HL-60 (cell line): Measurements from ENCODE around the gene LMBRD2.
A peak's percentile ranks its signal among the peaks of the same experiment; 100 is the strongest.

ENCODE experiments used
- DNase-seq, 2 experiments: peaks; one replicate each; pipeline ENCODE4 v3.0.0-alpha.2; 2010 to 2020; ENCODE audit warnings: low read depth in 1 of 2, low spot score in 1 of 2
- H3K27ac ChIP-seq: fragments of 250-450 bp; sonication (Bioruptor Pico); replicated peaks from 2 replicates; pipeline ENCODE4 v1.5.1; 2020; ENCODE audit warnings: mild to moderate bottlenecking, moderate library complexity
- H3K27me3 ChIP-seq: fragments of 250-450 bp; sonication (Bioruptor Pico); 2 replicates; pipeline ENCODE4 v1.5.1; 2021; ENCODE audit warnings: mild to moderate bottlenecking, moderate library complexity; ENCODE audit not compliant: insufficient read depth, poor library complexity, severe bottlenecking
- H3K4me3 ChIP-seq: replicated peaks from 2 replicates; pipeline ENCODE4 v1.5.1; 2011; ENCODE audit warnings: mild to moderate bottlenecking, control low read depth, low read length; ENCODE audit not compliant: insufficient read depth
- GABPA ChIP-seq: IDR thresholded peaks from 2 replicates; pipeline ENCODE4 v1.6.1; 2012; ENCODE audit warnings: low read depth
- POLR2AphosphoS5 ChIP-seq: IDR thresholded peaks from 2 replicates; pipeline ENCODE4 v1.6.1; 2012; ENCODE audit warnings: low read depth
- SPI1 ChIP-seq: IDR thresholded peaks from 2 replicates; pipeline ENCODE4 v1.6.1; 2012; ENCODE audit warnings: low read depth, mild to moderate bottlenecking, borderline replicate concordance
- TF ChIP-seq, protein P1 (sequence below): IDR thresholded peaks from one replicate; pipeline ENCODE4 v1.5.1; 2011; ENCODE audit warnings: low read length, control low read depth, inconsistent platforms; ENCODE audit not compliant: insufficient read depth
- TF ChIP-seq, protein P2 (sequence below): IDR thresholded peaks from 2 replicates; pipeline ENCODE4 v1.6.1; 2012; ENCODE audit warnings: low read depth; ENCODE audit not compliant: insufficient replicate concordance

The LMBRD2 gene

DNA sequence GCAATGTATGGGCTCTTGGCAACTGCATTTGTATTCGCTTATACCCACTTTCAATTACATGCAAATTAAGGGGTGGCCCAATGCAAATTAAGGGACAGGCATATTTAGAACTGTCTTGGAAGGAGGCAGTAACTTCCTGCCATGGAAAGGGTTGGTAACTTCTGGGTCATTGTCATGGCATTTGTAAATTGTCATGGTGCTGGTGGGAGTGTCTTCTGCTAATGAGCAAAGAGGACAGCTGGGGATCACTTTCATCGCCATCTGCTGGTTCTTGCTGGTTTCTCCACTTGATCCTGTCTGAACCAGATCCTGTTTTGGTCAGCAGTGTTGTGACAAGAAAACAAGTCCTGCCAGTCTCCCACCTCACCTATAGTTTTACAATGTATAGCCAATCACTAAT is 61.7 kb downstream of the LMBRD2 start:
- Histone ChIP-seq H3K4me3 (no peak overlapping the region), H3K27ac (no peak overlapping the region), H3K27me3 (no peaks in the 10 kb centered on the region)
- DNase-seq = peak in 1 of 2 experiments; percentile 54
- TF ChIP-seq POLR2AphosphoS5 (no peak), SPI1 (no peak)
- TF ChIP-seq, protein P1, sequence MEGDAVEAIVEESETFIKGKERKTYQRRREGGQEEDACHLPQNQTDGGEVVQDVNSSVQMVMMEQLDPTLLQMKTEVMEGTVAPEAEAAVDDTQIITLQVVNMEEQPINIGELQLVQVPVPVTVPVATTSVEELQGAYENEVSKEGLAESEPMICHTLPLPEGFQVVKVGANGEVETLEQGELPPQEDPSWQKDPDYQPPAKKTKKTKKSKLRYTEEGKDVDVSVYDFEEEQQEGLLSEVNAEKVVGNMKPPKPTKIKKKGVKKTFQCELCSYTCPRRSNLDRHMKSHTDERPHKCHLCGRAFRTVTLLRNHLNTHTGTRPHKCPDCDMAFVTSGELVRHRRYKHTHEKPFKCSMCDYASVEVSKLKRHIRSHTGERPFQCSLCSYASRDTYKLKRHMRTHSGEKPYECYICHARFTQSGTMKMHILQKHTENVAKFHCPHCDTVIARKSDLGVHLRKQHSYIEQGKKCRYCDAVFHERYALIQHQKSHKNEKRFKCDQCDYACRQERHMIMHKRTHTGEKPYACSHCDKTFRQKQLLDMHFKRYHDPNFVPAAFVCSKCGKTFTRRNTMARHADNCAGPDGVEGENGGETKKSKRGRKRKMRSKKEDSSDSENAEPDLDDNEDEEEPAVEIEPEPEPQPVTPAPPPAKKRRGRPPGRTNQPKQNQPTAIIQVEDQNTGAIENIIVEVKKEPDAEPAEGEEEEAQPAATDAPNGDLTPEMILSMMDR = peak; percentile 28

DNA sequence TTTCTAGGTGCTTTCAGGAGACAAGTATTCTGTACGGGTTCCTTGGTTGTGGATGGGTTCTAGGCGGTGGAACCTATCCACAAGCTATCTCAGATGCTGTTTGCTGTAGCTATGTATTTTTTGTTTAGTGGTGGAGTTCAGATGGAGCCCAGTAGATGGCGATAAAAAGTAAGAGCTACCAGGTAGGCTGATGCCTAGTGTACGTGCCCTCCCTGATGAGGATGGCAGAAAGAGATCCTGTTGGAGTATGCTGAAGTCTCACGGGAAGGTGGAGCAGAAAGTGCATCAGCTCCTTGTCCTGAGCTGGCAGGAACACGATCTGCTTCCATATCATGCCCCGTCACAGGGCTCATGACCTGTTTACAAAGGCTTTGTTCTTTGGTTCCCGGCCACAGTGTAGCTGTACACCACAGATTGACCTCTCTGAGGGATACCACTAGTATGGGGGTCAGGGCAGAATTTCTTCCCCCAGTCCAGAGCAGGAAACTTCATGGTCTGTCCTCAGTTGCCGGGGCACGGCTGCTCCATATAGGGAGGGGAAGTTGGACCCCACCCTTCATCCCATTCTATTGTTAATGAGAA is 72.4 kb downstream of the LMBRD2 start:
- H3K4me3 ChIP-seq = no peak overlapping the region
- TF ChIP-seq GABPA = no peak
- TF ChIP-seq, protein P1 = peak; percentile 61

DNA sequence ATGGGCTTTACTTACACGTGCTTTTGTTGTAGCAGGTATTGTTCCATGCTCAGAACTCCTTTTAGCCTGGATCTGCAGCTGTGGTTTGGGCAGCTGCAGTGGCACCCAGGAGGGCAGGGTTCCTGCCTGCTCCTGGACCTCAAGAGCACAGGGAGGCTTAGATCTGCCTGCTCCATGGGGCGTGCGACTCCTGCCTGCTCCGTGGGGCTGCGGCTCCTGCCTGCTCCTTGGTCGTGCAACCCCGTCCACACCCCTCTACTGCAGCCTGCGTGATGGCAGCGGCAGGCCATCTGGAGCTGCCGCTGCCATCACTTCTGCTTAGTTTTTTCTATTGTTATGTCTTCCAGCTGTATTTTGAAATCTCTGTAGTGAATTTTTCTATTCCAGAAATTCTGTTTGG is 73.3 kb downstream of the LMBRD2 start:
- DNase-seq = no peak
- TF ChIP-seq GABPA = no peak
- no peak for TF ChIP-seq POLR2AphosphoS5
- TF ChIP-seq, protein P2, sequence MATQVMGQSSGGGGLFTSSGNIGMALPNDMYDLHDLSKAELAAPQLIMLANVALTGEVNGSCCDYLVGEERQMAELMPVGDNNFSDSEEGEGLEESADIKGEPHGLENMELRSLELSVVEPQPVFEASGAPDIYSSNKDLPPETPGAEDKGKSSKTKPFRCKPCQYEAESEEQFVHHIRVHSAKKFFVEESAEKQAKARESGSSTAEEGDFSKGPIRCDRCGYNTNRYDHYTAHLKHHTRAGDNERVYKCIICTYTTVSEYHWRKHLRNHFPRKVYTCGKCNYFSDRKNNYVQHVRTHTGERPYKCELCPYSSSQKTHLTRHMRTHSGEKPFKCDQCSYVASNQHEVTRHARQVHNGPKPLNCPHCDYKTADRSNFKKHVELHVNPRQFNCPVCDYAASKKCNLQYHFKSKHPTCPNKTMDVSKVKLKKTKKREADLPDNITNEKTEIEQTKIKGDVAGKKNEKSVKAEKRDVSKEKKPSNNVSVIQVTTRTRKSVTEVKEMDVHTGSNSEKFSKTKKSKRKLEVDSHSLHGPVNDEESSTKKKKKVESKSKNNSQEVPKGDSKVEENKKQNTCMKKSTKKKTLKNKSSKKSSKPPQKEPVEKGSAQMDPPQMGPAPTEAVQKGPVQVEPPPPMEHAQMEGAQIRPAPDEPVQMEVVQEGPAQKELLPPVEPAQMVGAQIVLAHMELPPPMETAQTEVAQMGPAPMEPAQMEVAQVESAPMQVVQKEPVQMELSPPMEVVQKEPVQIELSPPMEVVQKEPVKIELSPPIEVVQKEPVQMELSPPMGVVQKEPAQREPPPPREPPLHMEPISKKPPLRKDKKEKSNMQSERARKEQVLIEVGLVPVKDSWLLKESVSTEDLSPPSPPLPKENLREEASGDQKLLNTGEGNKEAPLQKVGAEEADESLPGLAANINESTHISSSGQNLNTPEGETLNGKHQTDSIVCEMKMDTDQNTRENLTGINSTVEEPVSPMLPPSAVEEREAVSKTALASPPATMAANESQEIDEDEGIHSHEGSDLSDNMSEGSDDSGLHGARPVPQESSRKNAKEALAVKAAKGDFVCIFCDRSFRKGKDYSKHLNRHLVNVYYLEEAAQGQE = no peak
- TF ChIP-seq, protein P1 = no peak
- no peak for TF ChIP-seq SPI1
- no peak overlapping the region for H3K4me3 ChIP-seq
- H3K27me3 ChIP-seq = no peaks in the 10 kb centered on the region
- H3K27ac ChIP-seq = no peak overlapping the region

More for the DNA sequence above, 72.4 kb downstream of the LMBRD2 start:
- Histone ChIP-seq H3K27me3 (no peaks in the 10 kb centered on the region), H3K27ac (no peak overlapping the region)
- DNase-seq = peak in 1 of 2 experiments; percentile 39

DNA sequence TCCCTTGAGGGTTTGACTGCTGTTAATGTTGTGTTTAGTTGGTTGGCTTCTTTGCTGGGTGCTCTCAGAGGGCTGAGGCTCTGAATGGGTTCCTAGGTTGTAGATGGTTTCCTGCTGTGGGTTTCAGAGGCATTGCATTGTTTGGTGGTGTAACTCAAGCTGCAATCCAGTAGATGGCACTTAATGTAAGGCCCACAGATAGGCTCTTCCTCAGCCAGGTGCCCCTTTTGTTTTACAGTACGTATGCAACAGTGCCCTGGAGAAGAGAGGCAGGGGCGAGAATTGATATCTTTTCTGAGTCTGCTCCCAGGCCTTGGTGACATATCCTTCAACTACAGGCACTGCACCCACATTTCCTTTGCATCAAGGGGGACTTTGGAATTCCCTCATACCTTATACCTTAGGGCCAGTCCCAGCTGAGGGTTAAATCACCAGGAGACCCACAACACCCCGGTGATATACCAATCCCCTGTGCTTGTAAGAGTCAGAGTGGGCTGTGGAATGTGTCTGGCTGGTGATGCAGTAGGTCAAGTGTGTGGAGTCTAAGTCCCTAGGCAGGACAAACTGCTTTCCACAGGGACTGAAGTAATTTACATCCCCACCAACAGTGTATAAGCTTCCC is 78.0 kb downstream of the LMBRD2 start:
- Histone ChIP-seq H3K4me3 (no peak overlapping the region), H3K27me3 (no peaks in the 10 kb centered on the region), H3K27ac (no peak overlapping the region)
- TF ChIP-seq POLR2AphosphoS5 = no peak
- TF ChIP-seq, protein P1 = peak; percentile 4
- peak in 1 of 2 experiments; percentile 43 for DNase-seq
